NT2/D1 (cell line): ENCODE data around the gene HNMT.

Source experiments
- SUZ12 ChIP-seq: IDR thresholded peaks from 2 replicates; pipeline ENCODE4 v1.6.1; 2011; ENCODE audit not compliant: insufficient read length, insufficient read depth; ENCODE audit errors: extremely low read depth
- ZNF274 ChIP-seq: IDR thresholded peaks from 2 replicates; pipeline ENCODE4 v1.6.1; 2011; ENCODE audit warnings: mild to moderate bottlenecking, low read depth, low read length

DNA sequence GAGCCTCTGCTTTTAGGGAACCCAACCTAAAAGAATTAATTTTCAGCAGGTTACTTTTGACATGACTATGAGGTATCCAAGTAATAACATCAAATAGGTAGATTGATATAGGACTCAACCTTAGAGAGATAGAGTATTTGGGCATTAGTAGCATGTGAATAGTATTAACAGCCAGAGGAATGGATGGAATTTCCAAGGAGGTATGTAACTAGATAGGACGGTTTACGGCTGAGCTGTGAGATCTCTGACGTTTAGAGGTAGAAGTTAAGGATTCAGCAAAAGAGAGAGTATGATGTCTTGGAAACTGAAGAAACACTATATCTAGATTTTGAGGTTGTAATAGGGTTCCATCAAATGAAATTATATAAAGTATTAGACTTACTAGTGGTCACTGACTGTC lies 70.3 kb downstream of the HNMT start:
- TF ChIP-seq ZNF274: no peak
- TF ChIP-seq SUZ12: no peak
